DND-41 (cell line): ENCODE results near the gene PDE3B.
A peak's percentile ranks its signal among the peaks of the same experiment; 100 is the strongest.

Source experiments
- ATAC-seq: fragments of 200-7000 bp; cut with Tn5 transposase; 3 replicates; pipeline ENCODE4 v1.9.1; 2021; ENCODE audit warnings: low read depth; ENCODE audit not compliant: insufficient read depth
- DNase-seq: peaks from one replicate; pipeline ENCODE4 v3.0.0-alpha.2; 2020
- H2AFZ ChIP-seq: 2 replicates; pipeline ENCODE4 v1.6.0; 2012; ENCODE audit warnings: low read depth, low read length
- H3K27ac ChIP-seq: 2 replicates; pipeline ENCODE4 v1.5.1; 2012; ENCODE audit warnings: low read length, inconsistent platforms
- H3K27me3 ChIP-seq: fragments of 200-600 bp; sonication (generic); 2 replicates; pipeline ENCODE4 v1.6.0; 2012; ENCODE audit warnings: low read length, mild to moderate bottlenecking, inconsistent platforms; ENCODE audit not compliant: insufficient read depth, poor library complexity
- H3K36me3 ChIP-seq: 2 replicates; pipeline ENCODE4 v1.5.1; 2012; ENCODE audit warnings: low read length, inconsistent platforms; ENCODE audit not compliant: insufficient read depth
- H3K4me1 ChIP-seq: 2 replicates; pipeline ENCODE4 v1.5.1; 2012; ENCODE audit warnings: mild to moderate bottlenecking, low read length; ENCODE audit not compliant: insufficient read depth
- H3K4me2 ChIP-seq: 2 replicates; pipeline ENCODE4 v1.6.0; 2012; ENCODE audit warnings: mild to moderate bottlenecking, moderate library complexity, low read length, inconsistent platforms; ENCODE audit not compliant: insufficient read depth
- H3K4me3 ChIP-seq, 2 experiments: fragments of 200-600 bp in 1 of 2; shearing (Covaris generic) in 1 of 2; 2 replicates each; pipeline ENCODE4 v1.5.1; 2012 to 2016; ENCODE audit warnings: inconsistent platforms in 2 of 2, low read length in 2 of 2, mild to moderate bottlenecking in 2 of 2, low read depth in 1 of 2, moderate library complexity in 1 of 2
- H3K79me2 ChIP-seq: 2 replicates; pipeline ENCODE4 v1.6.0; 2012; ENCODE audit warnings: low read length, inconsistent platforms; ENCODE audit not compliant: insufficient read depth
- H3K9ac ChIP-seq: 2 replicates; pipeline ENCODE4 v1.6.0; 2012; ENCODE audit warnings: low read depth, mild to moderate bottlenecking, inconsistent platforms, low read length, moderate library complexity
- H3K9me3 ChIP-seq: 2 replicates; pipeline ENCODE4 v1.5.1; 2012; ENCODE audit warnings: low read length, moderate library complexity, mild to moderate bottlenecking, inconsistent platforms; ENCODE audit not compliant: insufficient read depth, severe bottlenecking
- H4K20me1 ChIP-seq: 2 replicates; pipeline ENCODE4 v1.6.0; 2012; ENCODE audit warnings: low read length; ENCODE audit not compliant: insufficient read depth
- CTCF ChIP-seq: IDR thresholded peaks from 2 replicates; pipeline ENCODE4 v1.5.1; 2012; ENCODE audit warnings: borderline replicate concordance, low read length, moderate library complexity, mild to moderate bottlenecking; ENCODE audit not compliant: poor library complexity, severe bottlenecking; ENCODE audit errors: extremely low read depth
- EZH2 ChIP-seq: IDR thresholded peaks from 3 replicates; pipeline ENCODE4 v1.6.1; 2012; ENCODE audit warnings: borderline replicate concordance, low read depth, mild to moderate bottlenecking, moderate library complexity, low read length, inconsistent platforms; ENCODE audit not compliant: severe bottlenecking

Gene PDE3B

GRCh38 chr11:14906578-14906977 lies 263.0 kb downstream of the PDE3B start:
- Histone ChIP-seq H3K27ac (no peak overlapping the region), H3K4me2 (no peak overlapping the region), H4K20me1 (no peaks in the 10 kb centered on the region), H3K4me3 (no peak overlapping the region), H3K36me3 (no peaks in the 10 kb centered on the region), H3K27me3 (no peaks in the 10 kb centered on the region), H3K4me1 (peaks cover 15% of the 10 kb centered on the region), H3K9ac (no peak overlapping the region), H3K9me3 (no peaks in the 10 kb centered on the region), H3K79me2 (no peaks in the 10 kb centered on the region), H2AFZ (no peak overlapping the region)
- no peak for DNase-seq
- no peak for ATAC-seq
- TF ChIP-seq CTCF = no peak
- no peak for TF ChIP-seq EZH2

GRCh38 chr11:14906993-14907392 lies 263.4 kb downstream of the PDE3B start:
- Histone ChIP-seq H3K4me3 (no peak overlapping the region), H2AFZ (no peak overlapping the region), H3K27me3 (no peaks in the 10 kb centered on the region), H3K79me2 (no peaks in the 10 kb centered on the region), H4K20me1 (no peaks in the 10 kb centered on the region), H3K9ac (no peak overlapping the region), H3K9me3 (no peaks in the 10 kb centered on the region), H3K4me2 (no peak overlapping the region), H3K27ac (no peak overlapping the region), H3K4me1 (peaks cover 15% of the 10 kb centered on the region), H3K36me3 (no peaks in the 10 kb centered on the region)
- TF ChIP-seq EZH2 (no peak), CTCF (no peak)
- no peak for ATAC-seq
- no peak for DNase-seq

- H3K9ac ChIP-seq = no peak overlapping the region
- no peaks in the 10 kb centered on the region for H3K9me3 ChIP-seq
- H3K36me3 ChIP-seq = no peaks in the 10 kb centered on the region
- peaks cover 15% of the 10 kb centered on the region for H3K4me1 ChIP-seq
- no peak overlapping the region for H3K4me3 ChIP-seq
- H3K79me2 ChIP-seq = no peaks in the 10 kb centered on the region
- H3K27me3 ChIP-seq = no peaks in the 10 kb centered on the region
- peak overlapping the region; percentile 25; the same call in 1 of the 2 replicates for H3K4me2 ChIP-seq
- H2AFZ ChIP-seq = no peak overlapping the region
- DNase-seq (peak; percentile 81), ATAC-seq (peak; percentile 96)
- no peaks in the 10 kb centered on the region for H4K20me1 ChIP-seq
- TF ChIP-seq CTCF (peak; percentile 94), EZH2 (no peak)
- no peak overlapping the region for H3K27ac ChIP-seq
Measured at GRCh38 chr11:14907411-14908213, 264.0 kb downstream of the PDE3B start.
